IMR-90 (cell line): ENCODE data around the gene NAPEPLD. TPM values are rescaled to one million over a fixed set of nuclear protein-coding genes. Genes with fewer than 3 reads are reported as not detected.
A peak's percentile ranks its signal among the peaks of the same experiment; 100 is the strongest.

Experiments
- ATAC-seq: fragments of 200-7000 bp; cut with Tn5 transposase; 2 replicates; pipeline ENCODE4 v1.9.1; 2020; ENCODE audit warnings: low read depth, mild to moderate bottlenecking, moderate library complexity
- BruUV-seq: library from RNA; stranded (reverse); fragments of 400-500 nt; replicated peaks from 2 replicates; lab custom pipeline; 2021; lab: Mats Ljungman, UMichigan
- CTCF ChIA-PET: fragments of 300-600 bp; formaldehyde crosslinking; extraction: SDS; loops from one replicate; lab custom pipeline; 2021; ENCODE audit warnings: antibody characterized with exemption; lab: Yijun Ruan, JAX
- POLR2A ChIA-PET: fragments of 300-600 bp; sonication (Branson Sonifier 250); formaldehyde crosslinking; loops from one replicate; lab custom pipeline; 2022; ENCODE audit warnings: antibody characterized with exemption; ENCODE audit not compliant: unreplicated experiment; lab: Charles Lee
- DNase-seq: peaks from one replicate; pipeline ENCODE4 v3.0.0; 2013
- H2AFZ ChIP-seq: replicated peaks from 2 replicates; pipeline ENCODE3; 2013; ENCODE audit warnings: low read length, mild to moderate bottlenecking; ENCODE audit not compliant: poor library complexity
- H2AK5ac ChIP-seq: 2 replicates; pipeline ENCODE4 v1.6.1; 2013; ENCODE audit warnings: low read depth, low read length, inconsistent platforms
- H2AK9ac ChIP-seq: replicated peaks from 2 replicates; pipeline ENCODE3; 2013; ENCODE audit warnings: mild to moderate bottlenecking, low read depth, low read length, moderate library complexity; ENCODE audit not compliant: poor library complexity
- H2BK120ac ChIP-seq: 2 replicates; pipeline ENCODE4 v1.6.1; 2013; ENCODE audit warnings: low read depth, low read length, inconsistent platforms
- H2BK15ac ChIP-seq: 3 replicates; pipeline ENCODE4 v1.6.1; 2013; ENCODE audit warnings: low read depth, low read length, inconsistent platforms
- H2BK20ac ChIP-seq: 2 replicates; pipeline ENCODE4 v1.6.1; 2013; ENCODE audit warnings: low read depth, mild to moderate bottlenecking, inconsistent platforms, low read length, moderate library complexity
- H2BK5ac ChIP-seq: 2 replicates; pipeline ENCODE4 v1.6.1; 2013; ENCODE audit warnings: mild to moderate bottlenecking, low read depth, low read length, inconsistent platforms; ENCODE audit not compliant: poor library complexity, severe bottlenecking
- H3K14ac ChIP-seq: replicated peaks from 2 replicates; pipeline ENCODE4 v1.6.1; 2013; ENCODE audit warnings: low read depth, low read length, inconsistent platforms
- H3K18ac ChIP-seq: 2 replicates; pipeline ENCODE4 v1.6.1; 2013; ENCODE audit warnings: low read depth, low read length, control low read depth
- H3K23ac ChIP-seq: 2 replicates; pipeline ENCODE4 v1.6.1; 2013; ENCODE audit warnings: low read depth, low read length, inconsistent platforms
- H3K27ac ChIP-seq: 2 replicates; pipeline ENCODE4 v1.5.1; 2013; ENCODE audit warnings: mild to moderate bottlenecking, control low read depth, low read length; ENCODE audit not compliant: insufficient read depth
- H3K27me3 ChIP-seq: 2 replicates; pipeline ENCODE4 v1.6.1; 2013; ENCODE audit warnings: low read length; ENCODE audit not compliant: control insufficient read depth, insufficient read depth
- H3K36me3 ChIP-seq: 2 replicates; pipeline ENCODE4 v1.6.1; 2013; ENCODE audit warnings: low read length, mixed read lengths; ENCODE audit not compliant: control insufficient read depth, insufficient read depth
- H3K4ac ChIP-seq: 2 replicates; pipeline ENCODE4 v1.6.1; 2013; ENCODE audit warnings: low read depth, low read length, inconsistent platforms
- H3K4me1 ChIP-seq: 2 replicates; pipeline ENCODE4 v1.6.1; 2013; ENCODE audit warnings: low read length, mixed read lengths; ENCODE audit not compliant: control insufficient read depth, insufficient read depth
- H3K4me2 ChIP-seq: 2 replicates; pipeline ENCODE4 v1.6.1; 2013; ENCODE audit warnings: low read depth, mild to moderate bottlenecking, control low read depth, low read length, moderate library complexity
- H3K4me3 ChIP-seq: 2 replicates; pipeline ENCODE4 v1.5.1; 2013; ENCODE audit warnings: low read depth, mild to moderate bottlenecking, control low read depth, low read length, moderate library complexity; ENCODE audit not compliant: insufficient read depth
- H3K56ac ChIP-seq: 2 replicates; pipeline ENCODE4 v1.6.1; 2013; ENCODE audit warnings: low read length, inconsistent platforms; ENCODE audit not compliant: insufficient read depth; ENCODE audit errors: extremely low read depth
- H3K79me1 ChIP-seq, 2 experiments: 2 replicates each; pipeline ENCODE4 v1.6.1; 2013; ENCODE audit warnings: low read length in 2 of 2, inconsistent platforms in 1 of 2, low read depth in 1 of 2
- H3K9ac ChIP-seq: 2 replicates; pipeline ENCODE4 v1.6.1; 2013; ENCODE audit warnings: low read depth, low read length, control low read depth
- H3K9me1 ChIP-seq: 2 replicates; pipeline ENCODE4 v1.6.1; 2013; ENCODE audit warnings: low read length, inconsistent platforms; ENCODE audit not compliant: insufficient read depth
- H3K9me3 ChIP-seq: 2 replicates; pipeline ENCODE4 v1.6.1; 2013; ENCODE audit warnings: low read length; ENCODE audit not compliant: control insufficient read depth, insufficient read depth
- H4K20me1 ChIP-seq: 2 replicates; pipeline ENCODE4 v1.6.1; 2013; ENCODE audit warnings: low read length, inconsistent platforms; ENCODE audit not compliant: insufficient read depth
- H4K5ac ChIP-seq: 2 replicates; pipeline ENCODE4 v1.6.1; 2013; ENCODE audit warnings: mild to moderate bottlenecking, low read depth, low read length, control low read depth
- H4K8ac ChIP-seq, 2 experiments: 2 replicates each; pipeline ENCODE4 v1.6.1; 2013; ENCODE audit warnings: low read depth in 2 of 2, low read length in 2 of 2, control low read depth in 1 of 2, inconsistent platforms in 1 of 2
- H4K91ac ChIP-seq: 2 replicates; pipeline ENCODE4 v1.6.1; 2013; ENCODE audit warnings: low read depth, low read length, inconsistent platforms; ENCODE audit not compliant: insufficient read depth
- BHLHE40 ChIP-seq: fragments of 150-350 bp; IDR thresholded peaks from 2 replicates; pipeline ENCODE4 v1.6.1; 2016; ENCODE audit warnings: mild to moderate bottlenecking, low read depth, low read length
- CEBPB ChIP-seq: IDR thresholded peaks from 2 replicates; pipeline ENCODE4 v1.6.1; 2012; ENCODE audit warnings: low read depth, low read length, improper control_type of control experiment
- CHD1 ChIP-seq: IDR thresholded peaks from 2 replicates; pipeline ENCODE4 v1.6.1; 2012; ENCODE audit warnings: low read depth, low read length, improper control_type of control experiment
- FOS ChIP-seq: fragments of 150-350 bp; IDR thresholded peaks from 2 replicates; pipeline ENCODE4 v1.6.1; 2016; ENCODE audit warnings: low read depth, low read length
- MAFK ChIP-seq: IDR thresholded peaks from 2 replicates; pipeline ENCODE4 v1.6.1; 2012; ENCODE audit warnings: low read depth, low read length, improper control_type of control experiment
- MAZ ChIP-seq: IDR thresholded peaks from 2 replicates; pipeline ENCODE4 v1.6.1; 2012; ENCODE audit warnings: low read depth, mild to moderate bottlenecking, low read length, improper control_type of control experiment, moderate library complexity, borderline replicate concordance
- POLR2A ChIP-seq: IDR thresholded peaks from 2 replicates; pipeline ENCODE4 v1.6.1; 2012; ENCODE audit warnings: mild to moderate bottlenecking, low read depth, low read length
- SMC3 ChIP-seq: fragments of 150-350 bp; IDR thresholded peaks from 2 replicates; pipeline ENCODE4 v1.6.1; 2016; ENCODE audit warnings: low read depth, mild to moderate bottlenecking, antibody characterized with exemption, low read length, moderate library complexity
- WGBS, 2 experiments: methylation state at CpG; one replicate each; pipeline versions ENCODE4 v1.1.5 to v1.1.7; 2013; ENCODE audit warnings: missing lambda C conversion rate in 2 of 2; ENCODE audit not compliant: insufficient read length in 1 of 2; ENCODE audit errors: extremely low coverage in 2 of 2; 5-methylcytosine and 5-hydroxymethylcytosine counted together
- dilution Hi-C: fragments of 300-500 bp; cut with HindIII; formaldehyde crosslinking; loops from one replicate; pipeline ENCODE4 v1.14.3; 2018; ENCODE audit warnings: low sequenced_read_pairs; ENCODE audit not compliant: unreplicated experiment
- in situ Hi-C: fragments of 300-500 bp; cut with MboI; formaldehyde crosslinking; loops from 3 replicates; pipeline ENCODE4 v1.14.3; 2019; ENCODE audit warnings: low sequenced_read_pairs, inconsistent platforms, mixed read lengths
- intact Hi-C: fragments of 100-400 bp; cut with micrococcal nuclease; formaldehyde crosslinking; loops from 2 replicates; pipeline ENCODE4 v1.10.0; 2022
- polyA plus RNA-seq, 3 experiments: library from polyadenylated mRNA; depleted of rRNA; stranded (reverse); fragments of >200 nt; gene quantifications; 2 replicates each; pipeline ENCODE4 v1.2.3, GENCODE V29; 2012; ENCODE audit warnings: low replicate concordance in 1 of 3
- total RNA-seq: library from RNA; depleted of rRNA; stranded (reverse); fragments of >200 nt; gene quantifications from 2 replicates; pipeline ENCODE4 v1.2.3, GENCODE V29; 2012
- TF ChIP-seq, protein P1 (sequence below): conservative IDR thresholded peaks from 2 replicates; pipeline ENCODE4 v1.5.1; 2012; ENCODE audit warnings: mild to moderate bottlenecking, low read depth, low read length, improper control_type of control experiment

Gene NAPEPLD
- total and polyA plus RNA-seq, 2 of the 4 experiments (the other 2 are of a cell fraction), result 2.2 to 3.4 TPM

DNA sequence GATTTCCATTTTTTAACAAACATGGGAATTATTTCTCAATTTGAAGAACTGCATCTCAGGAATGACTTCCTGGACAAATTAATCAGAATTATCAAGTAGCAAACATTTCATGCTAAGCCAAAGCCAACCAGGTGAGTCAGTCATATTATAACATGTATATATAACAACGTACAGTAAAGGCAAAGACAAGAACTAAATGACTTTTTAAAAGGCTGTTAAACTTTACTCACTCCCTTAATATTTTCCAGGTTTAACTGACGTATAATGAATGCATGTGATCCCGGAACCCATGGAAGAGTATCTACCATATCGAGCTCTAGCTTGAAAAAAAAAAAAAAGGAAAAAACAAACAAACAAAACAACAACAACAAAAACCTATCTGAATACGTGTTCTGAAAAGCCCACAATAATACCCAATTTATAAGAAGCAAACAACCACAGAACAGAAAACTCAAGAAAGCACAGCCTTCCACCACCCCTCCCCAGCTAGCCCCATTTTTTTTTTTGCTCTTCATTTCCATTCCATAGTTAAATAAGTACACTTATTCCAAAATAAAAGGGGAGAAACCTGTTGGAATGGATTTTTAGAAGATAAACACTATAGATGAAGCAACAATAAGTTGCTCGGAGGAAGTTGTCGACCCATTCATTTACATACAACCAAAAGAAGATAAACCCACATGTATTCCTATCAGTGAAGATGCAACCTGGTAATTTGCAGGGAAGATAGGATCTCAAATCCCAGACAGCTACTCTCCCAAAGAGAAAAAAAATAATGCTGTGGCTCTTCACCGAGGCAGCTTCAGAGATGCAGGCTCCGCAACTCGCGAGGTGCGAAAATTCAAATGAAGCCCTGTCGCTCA, 537 bp downstream of the NAPEPLD start:
- H3K56ac ChIP-seq, result peak overlapping the region; percentile 68; the same call in 1 of the 2 replicates
- no peak overlapping the region for H2AK5ac ChIP-seq
- H3K4me1 ChIP-seq, result no peaks in the 10 kb centered on the region; the same call in 1 of the 2 replicates
- H3K4me3 ChIP-seq, result peak overlapping the region; percentile 97
- peak overlapping the region; percentile 98 for H2AFZ ChIP-seq
- intact Hi-C loops (no loop called here), dilution Hi-C loops (no loop called here), in situ Hi-C loops (no loop called here)
- H3K4ac ChIP-seq, result peak overlapping the region; percentile 12; the same call in 1 of the 2 replicates
- peak overlapping the region; percentile 4 to 59; a peak in 2 of 4 replicates for H4K8ac ChIP-seq
- peak overlapping the region; percentile 74 for H3K27ac ChIP-seq
- peak overlapping the region; percentile 83; the same call in 1 of the 2 replicates for H3K23ac ChIP-seq
- no peaks in the 10 kb centered on the region for H3K36me3 ChIP-seq
- no peaks in the 10 kb centered on the region for H3K27me3 ChIP-seq
- no peak overlapping the region; the same call in 1 of the 2 replicates for H2BK20ac ChIP-seq
- peak overlapping the region; percentile 69 for H2BK120ac ChIP-seq
- peak overlapping the region; percentile 36; the same call in 1 of the 2 replicates for H4K5ac ChIP-seq
- 0% methylated on average over 5 of the region's 13 CpGs; no CpG with 5 or more reads in 1 of the 2 experiments for WGBS, 2 experiments
- POLR2A ChIA-PET, result interaction anchor here (0.9 kb wide), 1 partner anchor 8 kb away, joined by 3 read pairs; no protein-coding TSS in a partner anchor
- CTCF ChIA-PET, result interaction anchor here (0.5 kb wide), 1 partner anchor 86 kb away, joined by 7 read pairs; no protein-coding TSS in a partner anchor
- DNase-seq (no peak), ATAC-seq (peak; percentile 5; the same call in 1 of the 2 replicates)
- H2BK5ac ChIP-seq, result peak overlapping the region; percentile 96
- peak overlapping the region; percentile 85; the same call in 1 of the 2 replicates for H3K14ac ChIP-seq
- H4K20me1 ChIP-seq, result no peaks in the 10 kb centered on the region
- peak overlapping the region; percentile 77 for H3K9ac ChIP-seq
- H3K9me3 ChIP-seq, result no peaks in the 10 kb centered on the region
- no peak overlapping the region for H2BK15ac ChIP-seq
- BruUV-seq, result no TSS peak
- TF ChIP-seq CEBPB, result peak; percentile 23; the same call in 1 of the 2 replicates
- TF ChIP-seq FOS, result no peak
- no peak for TF ChIP-seq SMC3
- no peak for TF ChIP-seq POLR2A
- TF ChIP-seq MAZ, result no peak
- no peak for TF ChIP-seq MAFK
- no peak for TF ChIP-seq BHLHE40
- no peak for TF ChIP-seq CHD1
- TF ChIP-seq, protein P1, sequence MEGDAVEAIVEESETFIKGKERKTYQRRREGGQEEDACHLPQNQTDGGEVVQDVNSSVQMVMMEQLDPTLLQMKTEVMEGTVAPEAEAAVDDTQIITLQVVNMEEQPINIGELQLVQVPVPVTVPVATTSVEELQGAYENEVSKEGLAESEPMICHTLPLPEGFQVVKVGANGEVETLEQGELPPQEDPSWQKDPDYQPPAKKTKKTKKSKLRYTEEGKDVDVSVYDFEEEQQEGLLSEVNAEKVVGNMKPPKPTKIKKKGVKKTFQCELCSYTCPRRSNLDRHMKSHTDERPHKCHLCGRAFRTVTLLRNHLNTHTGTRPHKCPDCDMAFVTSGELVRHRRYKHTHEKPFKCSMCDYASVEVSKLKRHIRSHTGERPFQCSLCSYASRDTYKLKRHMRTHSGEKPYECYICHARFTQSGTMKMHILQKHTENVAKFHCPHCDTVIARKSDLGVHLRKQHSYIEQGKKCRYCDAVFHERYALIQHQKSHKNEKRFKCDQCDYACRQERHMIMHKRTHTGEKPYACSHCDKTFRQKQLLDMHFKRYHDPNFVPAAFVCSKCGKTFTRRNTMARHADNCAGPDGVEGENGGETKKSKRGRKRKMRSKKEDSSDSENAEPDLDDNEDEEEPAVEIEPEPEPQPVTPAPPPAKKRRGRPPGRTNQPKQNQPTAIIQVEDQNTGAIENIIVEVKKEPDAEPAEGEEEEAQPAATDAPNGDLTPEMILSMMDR, result no peak
- H3K79me1 ChIP-seq, result peaks cover 3 to 12% of the 10 kb centered on the region in 2 experiments; a peak in 1 of 4 replicates
- peak overlapping the region; percentile 44; the same call in 1 of the 2 replicates for H4K91ac ChIP-seq
- H3K9me1 ChIP-seq, result no peaks in the 10 kb centered on the region
- H2AK9ac ChIP-seq, result peak overlapping the region; percentile 2
- peak overlapping the region; percentile 79 for H3K18ac ChIP-seq
- H3K4me2 ChIP-seq, result peak overlapping the region; percentile 85
